Measurements from ENCODE around the gene NEMP1.
"Not testable (repeated sequence)": the region's sequence is repeated elsewhere in the genome, so short reads cannot be mapped to it uniquely, and the experiment has no call there.

Gene NEMP1

GRCh38 chr12:57057067-57057751 is 21.4 kb downstream of the NEMP1 start:
- DNase-seq: no peak

- no peak for DNase-seq
Observed at GRCh38 chr12:57055824-57056223, 22.8 kb downstream of the NEMP1 start.

DNA sequence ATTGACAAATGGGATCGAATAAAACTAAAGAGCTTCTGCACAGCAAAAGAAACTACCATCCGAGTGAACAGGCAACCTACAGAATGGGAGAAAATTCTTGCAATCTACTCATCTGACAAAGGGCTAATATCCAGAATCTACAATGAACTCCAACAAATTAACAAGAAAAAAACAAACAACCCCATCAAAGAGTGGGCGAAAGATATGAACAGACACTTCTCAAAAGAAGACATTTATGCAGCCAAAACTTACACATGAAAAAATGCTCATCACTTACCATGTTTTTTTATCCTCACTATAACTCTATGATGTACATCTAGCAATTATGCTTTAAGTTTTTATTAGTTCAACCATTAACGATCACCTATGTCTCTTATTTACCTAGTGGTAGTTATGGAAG is 24.7 kb downstream of the NEMP1 start:
- not testable (repeated sequence) for DNase-seq

DNA sequence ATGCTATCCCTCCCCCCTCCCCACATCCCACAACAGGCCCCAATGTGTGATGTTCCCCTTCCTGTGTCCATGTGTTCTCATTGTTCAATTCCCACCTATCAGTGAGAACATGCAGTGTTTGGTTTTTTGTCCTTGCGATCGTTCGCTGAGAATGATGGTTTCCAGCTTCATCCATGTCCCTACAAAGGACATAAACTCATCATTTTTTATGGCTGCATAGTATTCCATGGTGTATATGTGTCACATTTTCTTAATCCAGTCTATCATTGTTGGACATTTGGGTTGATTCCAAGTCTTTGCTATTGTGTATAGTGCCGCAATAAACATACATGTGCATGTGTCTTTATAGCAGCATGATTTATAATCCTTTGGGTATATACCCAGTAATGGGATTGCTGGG is 25.4 kb downstream of the NEMP1 start:
- DNase-seq: not testable (repeated sequence)

DNA sequence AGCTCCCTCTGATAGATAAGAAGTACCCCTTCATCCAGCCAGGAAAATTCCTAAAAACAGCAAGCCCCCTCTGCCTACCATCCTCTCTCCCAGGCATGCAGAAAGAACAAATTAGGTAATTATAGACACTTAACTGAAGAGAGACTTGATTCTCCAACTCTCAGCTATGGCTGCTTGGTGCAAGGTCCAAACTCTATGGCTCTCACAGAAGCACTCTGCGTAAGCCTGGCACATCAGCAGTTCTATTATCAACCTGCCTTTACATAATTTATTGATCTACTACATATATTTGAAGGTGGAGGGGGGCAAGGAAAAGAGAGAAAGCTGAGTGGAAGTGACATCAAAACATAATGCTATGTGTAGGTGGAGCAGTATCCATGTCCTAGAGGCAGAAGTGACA is 27.6 kb downstream of the NEMP1 start:
- DNase-seq: no peak

DNA sequence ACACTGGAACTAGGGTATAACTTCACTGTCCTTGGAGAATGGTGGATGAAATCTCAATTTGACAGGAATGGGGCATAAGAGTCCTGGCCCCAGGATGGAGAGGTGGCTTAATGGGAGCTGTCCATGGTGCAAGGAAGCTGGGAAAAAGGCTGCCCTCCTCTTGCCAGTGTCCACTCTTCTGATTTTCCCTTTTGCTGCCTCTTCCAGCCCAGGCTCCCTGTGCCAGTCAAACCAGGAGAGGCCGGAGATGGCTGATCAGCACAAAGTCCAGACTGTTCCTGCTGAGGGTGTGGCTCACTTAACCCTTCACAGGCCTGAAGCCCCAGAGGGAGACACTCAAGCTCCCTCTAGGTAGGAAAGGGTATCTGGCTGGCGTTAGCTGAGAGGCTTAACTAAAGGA is 28.7 kb downstream of the NEMP1 start, which contains the start of gene MYO1A:
Gene MYO1A (minus strand): TSS at position 240 of the 400 bp plus-strand sequence. CDS start 1,806 bp downstream, outside the sequence.
- DNase-seq: no peak

DNA sequence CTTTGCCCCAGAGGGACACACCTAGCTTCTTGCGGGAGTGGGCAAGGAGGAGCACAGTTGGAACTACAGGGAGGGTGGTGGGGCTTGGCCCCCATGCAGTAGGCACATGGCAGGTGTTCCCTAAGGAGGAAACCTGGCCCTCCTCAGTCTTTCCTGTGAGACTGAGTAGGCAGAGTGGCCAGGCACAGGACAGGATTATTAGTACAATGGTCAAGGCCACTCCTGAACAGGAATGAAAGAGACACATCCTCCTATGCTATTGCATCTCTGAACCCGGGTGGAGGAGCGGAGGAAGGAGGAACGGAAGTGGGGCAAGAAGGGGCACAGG is 29.5 kb downstream of the NEMP1 start:
- DNase-seq: no peak

DNA sequence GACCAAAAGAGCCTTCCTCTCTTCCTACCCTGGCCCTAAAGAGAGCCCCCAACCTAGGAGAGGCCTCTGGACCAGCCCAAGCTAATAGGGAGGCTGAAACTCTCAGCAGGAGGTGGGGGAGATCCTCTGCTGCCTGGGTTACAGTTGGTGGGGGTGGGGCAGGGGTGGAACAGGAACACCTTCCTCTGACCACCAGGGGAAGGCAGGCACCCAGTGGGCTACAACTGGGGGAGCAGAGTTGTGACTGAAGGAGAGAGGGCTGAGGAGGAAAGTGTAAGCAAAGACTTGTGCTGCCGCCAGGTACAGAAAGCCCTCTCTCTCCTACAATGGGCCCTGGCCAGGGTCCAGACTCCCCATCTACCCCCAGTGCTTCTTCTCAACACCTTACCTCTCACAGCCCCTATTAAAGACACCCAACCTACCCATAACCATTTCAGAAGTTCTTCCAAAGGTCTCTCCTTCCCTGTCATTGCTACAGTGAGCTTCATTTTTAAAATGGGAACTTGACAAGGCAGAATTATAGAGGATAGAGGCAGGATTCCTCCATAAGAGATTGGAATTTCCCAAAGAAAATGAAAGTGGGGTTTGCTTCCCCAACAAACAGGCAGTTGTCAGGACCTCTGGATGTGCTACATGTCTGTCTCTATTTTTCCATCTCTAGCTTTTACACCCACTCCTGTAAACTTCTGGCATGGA is 30.0 kb downstream of the NEMP1 start:
- no peak for DNase-seq

- DNase-seq: no peak
Observed at GRCh38 chr12:57047981-57048380, 30.6 kb downstream of the NEMP1 start.

GRCh38 chr12:57046947-57047890 is 31.4 kb downstream of the NEMP1 start:
- no peak for DNase-seq

DNA sequence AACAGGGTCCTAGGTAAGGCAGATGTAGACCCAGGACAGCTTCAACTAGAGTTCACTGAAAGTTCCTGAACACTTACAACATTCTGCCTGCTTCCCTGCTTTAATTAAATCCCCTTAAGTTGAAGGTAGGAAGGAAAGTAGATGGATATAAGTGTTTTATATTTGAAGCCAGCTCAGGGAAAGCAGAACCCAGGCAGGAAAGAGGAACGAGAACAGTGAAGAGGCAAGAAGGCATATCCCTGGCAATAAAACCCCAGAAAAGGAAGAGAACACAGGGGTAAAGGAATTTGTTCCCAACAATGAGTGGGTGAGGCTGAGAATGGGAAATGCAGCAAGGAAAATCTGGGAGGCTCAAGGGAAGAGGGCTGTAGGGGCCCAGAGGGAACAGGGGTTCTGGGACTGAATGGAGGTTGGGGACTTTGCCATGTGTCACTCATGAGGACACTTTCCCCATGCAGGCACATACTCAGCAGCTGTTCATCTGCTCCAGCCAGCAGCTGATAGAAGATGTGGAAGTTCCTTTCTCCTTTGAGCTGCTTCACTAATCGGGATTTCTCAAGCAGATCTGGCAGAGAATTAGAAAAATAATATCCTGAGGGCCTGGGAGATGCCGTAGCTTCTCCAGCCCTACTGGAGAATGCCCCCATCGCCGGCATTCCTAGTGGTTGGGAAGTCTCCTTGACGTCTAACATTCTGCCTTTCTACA is 32.4 kb downstream of the NEMP1 start:
- no peak for DNase-seq

GRCh38 chr12:57044889-57045288 is 33.7 kb downstream of the NEMP1 start:
- DNase-seq: no peak

GRCh38 chr12:57044468-57044867 is 34.1 kb downstream of the NEMP1 start:
- DNase-seq: no peak

DNA sequence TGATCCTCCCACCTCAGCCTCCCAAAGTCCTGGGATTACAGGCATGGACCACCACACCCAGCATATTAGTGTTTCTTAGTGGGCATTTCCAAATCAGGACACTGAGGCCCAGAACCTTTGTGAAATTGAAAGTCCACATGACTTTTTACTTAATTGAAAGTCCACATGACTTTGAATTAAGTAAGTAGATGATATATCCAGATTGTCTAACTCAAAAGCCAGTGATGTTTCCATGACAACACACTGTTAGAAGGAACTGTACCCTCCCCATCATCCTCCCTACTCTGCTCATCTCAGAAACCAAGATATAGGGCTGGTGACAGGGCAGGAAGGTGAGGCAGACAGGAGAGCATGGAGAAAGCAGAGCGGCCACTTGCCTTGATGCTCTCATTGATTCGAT is 35.9 kb downstream of the NEMP1 start:
- DNase-seq: no peak

DNA sequence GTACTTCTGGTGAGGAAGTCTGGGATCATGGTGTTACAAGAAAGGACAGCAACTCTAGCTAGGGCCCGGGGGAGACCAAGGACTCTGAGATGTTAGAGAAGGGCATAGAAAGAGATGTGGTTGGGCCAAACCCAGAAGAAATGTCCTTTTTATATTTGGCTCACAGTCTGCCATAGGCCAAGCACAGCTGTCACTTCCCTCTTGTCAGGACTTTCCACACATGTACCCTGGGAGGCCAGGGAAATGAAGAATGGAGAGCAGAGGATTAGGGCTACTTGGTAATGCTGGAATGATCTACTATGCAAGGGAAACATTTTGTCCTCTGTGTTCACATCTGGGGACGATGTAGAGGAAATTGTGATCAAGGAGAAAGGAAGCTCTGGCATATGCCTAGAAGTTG is 37.8 kb downstream of the NEMP1 start:
- no peak for DNase-seq

- no peak for DNase-seq
Observed at GRCh38 chr12:57040211-57040610, 38.4 kb downstream of the NEMP1 start.

- no peak for DNase-seq
Observed at GRCh38 chr12:57039016-57039798, 39.4 kb downstream of the NEMP1 start.

- no peak for DNase-seq
Observed at GRCh38 chr12:57037264-57037663, 41.3 kb downstream of the NEMP1 start.

DNA sequence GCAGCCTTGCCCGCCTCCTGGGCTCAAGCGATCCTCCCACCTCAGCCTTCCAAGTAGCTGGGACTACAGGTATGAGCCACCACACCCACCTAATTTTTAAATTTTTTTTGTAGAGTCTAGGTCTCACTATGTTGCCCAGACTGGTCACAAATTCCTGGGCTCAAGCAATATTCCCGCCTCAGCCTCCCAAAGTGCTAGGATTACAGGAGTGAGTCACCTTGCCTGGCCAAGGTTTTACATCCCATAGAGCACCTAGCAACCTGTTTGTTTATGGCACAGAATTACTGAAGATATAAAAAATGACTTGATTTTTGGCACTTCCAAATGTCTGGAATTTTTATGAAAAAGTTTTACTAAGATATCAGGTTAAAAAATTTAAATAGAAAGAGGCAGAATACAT is 45.2 kb downstream of the NEMP1 start:
- no peak for DNase-seq

GRCh38 chr12:57031789-57032188 is 46.8 kb downstream of the NEMP1 start:
- no peak for DNase-seq

Data from amygdala (tissue), 56 donors.